Hindlimb muscle (tissue), 1 donor: ENCODE results near the gene S100P. TPM values are rescaled to one million over a fixed set of nuclear protein-coding genes. Genes with fewer than 3 reads are reported as not detected.
"Not testable (repeated sequence)": the region's sequence is repeated elsewhere in the genome, so short reads cannot be mapped to it uniquely, and the experiment has no call there.

Source experiments
- DNase-seq: peaks from one replicate; pipeline ENCODE4 v3.0.0-alpha.2; 2013
- polyA plus RNA-seq: library from polyadenylated mRNA; unstranded; fragments of 120-200 nt; gene quantifications from one replicate; pipeline ENCODE4 v1.2.1, GENCODE V29; 2013; ENCODE audit not compliant: insufficient read length

Gene S100P
- polyA plus RNA-seq, 1 donor, result 1.8 TPM

GRCh38 chr4:6725427-6725961, 31.8 kb downstream of the S100P start:
- DNase-seq, result not testable (repeated sequence)

DNA sequence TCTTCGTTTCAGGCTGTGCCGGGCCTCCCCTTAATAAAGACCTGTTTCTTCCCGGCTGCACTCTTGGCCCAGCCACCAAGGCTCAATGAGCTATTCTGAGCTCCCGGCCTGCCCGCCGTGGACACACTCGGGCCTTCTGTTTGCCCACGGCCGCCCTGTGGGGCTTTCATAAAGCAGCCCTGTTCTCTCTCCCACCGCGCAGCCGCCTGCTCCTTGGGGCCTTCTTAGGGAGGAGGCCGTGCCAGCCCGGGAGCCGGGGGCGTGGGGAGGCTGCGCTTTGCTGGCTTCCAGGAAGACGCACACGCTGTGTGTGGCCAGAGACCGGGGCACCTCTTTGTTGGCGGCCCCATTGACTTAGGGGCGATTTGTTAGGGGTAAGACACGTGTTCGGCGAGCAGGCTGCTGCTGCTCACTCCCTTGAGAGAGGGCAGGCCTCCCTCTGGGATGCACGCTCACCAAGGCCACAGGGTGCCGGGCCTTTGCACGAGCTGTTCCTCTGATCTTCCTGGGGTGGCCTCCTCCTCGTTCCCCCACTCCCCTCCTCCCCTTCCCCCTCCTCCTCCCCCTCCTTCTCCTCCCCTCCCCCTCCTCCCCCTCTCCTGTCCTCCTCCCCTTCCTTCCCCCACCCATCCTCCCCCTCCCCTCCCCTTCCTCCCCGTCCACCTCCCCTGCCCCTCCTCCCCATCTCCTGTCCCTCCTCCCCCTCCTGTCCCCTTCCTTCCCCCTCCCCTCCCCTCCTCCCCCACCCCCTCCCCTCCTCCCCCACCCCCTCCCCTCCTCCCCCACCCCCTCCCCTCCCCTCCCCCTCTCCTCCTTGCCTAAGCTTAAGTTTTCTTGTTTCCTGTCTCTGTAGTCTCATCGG, 33.6 kb downstream of the S100P start:
- no peak for DNase-seq

DNA sequence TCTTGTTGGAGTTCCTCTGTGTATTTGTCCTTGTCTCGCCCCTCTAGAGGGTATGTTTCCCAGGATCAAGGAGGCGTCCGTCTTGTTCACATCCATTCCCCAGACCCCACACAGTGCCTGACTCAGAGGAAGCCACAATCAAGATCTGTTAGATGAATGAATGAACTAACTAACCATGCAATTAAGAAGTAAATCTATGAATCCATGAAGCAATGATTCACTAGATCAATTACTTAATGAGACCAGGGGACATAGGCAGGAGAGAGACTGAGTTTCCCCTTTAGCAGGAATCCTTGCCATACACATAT, 34.2 kb downstream of the S100P start:
- no peak for DNase-seq

- DNase-seq, result no peak
Measured at GRCh38 chr4:6728320-6729029, 34.8 kb downstream of the S100P start.

GRCh38 chr4:6730603-6731317, 37.1 kb downstream of the S100P start:
- DNase-seq, result no peak

DNA sequence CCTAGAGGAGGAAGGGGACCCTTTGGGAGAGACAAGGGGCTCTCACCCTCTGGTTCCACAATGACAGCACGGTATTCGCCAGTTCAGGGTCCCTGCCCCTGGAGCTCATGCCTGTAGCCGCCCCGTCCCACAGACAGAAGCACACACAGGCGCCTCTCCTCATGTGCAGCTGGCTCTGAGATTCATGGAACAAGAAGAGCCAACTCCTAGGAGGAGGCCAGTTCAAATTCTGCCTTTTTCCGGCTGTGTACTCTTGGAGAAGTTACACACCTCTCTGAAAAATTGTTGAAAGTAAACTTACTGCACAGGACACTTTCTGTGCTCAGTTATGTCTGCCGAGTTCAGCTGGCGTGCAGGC, 37.6 kb downstream of the S100P start:
- no peak for DNase-seq

DNA sequence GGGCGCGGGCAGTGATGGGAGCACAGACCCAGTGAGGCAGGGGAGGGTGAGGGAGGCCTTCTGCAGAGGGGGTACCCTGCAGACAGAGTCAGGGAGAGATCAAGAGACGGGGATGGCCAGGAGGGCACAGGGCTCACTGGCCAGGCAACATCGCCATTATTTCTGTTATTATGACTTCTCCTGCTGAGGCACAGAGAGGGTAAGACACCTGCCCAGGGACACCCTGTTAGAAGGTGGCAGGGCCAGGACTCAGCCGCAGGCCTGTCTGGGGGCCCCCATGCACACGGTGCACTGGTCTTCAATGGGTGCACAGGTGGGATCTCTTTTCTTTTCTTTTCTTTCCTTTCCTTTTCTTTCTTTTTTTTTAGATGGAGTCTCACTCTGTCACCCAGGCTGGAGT, 38.1 kb downstream of the S100P start:
- DNase-seq, result no peak

- DNase-seq, result no peak
Measured at GRCh38 chr4:6732441-6733357, 39.0 kb downstream of the S100P start.

GRCh38 chr4:6733358-6734164, 39.9 kb downstream of the S100P start:
- no peak for DNase-seq

GRCh38 chr4:6734165-6734786, 40.6 kb downstream of the S100P start:
- no peak for DNase-seq

DNA sequence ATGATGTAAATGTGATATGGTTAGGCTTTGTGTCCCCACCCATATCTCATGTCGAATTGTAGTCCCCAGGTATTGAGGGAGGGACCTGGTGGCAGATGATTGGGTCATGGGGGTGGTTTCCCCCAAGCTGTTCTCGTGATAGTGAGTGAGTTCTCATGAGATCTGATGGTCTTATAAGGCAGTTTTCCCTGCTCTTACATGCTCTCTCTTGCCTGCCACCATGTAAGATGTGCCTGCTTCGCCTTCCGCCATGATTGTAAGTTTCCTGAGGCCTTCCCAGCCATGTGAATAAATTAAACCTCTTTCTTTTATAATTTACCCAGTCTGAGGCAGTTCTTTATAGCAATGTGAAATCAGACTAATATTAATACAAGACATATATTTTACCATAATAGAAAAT, 46.2 kb downstream of the S100P start:
- DNase-seq, result no peak

DNA sequence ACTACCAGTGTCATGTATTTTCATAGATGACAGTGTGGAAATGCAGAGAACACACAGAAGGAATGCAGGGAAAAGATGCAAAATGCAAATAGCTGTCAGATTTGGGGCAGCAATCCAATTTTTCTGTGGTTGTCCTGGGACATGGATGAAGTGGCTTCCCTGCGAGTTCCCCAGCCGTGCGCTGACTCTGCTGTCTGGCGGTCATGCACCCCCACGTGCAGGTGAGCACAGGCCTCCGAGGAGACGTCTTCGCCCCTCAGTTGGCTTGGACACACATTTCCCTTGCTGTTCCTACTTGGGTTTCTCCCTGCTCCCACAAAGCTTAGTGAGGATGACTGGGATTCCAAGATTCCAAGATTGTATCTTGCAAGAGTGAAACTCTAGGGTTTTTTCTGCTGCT, 46.7 kb downstream of the S100P start:
- no peak for DNase-seq

DNA sequence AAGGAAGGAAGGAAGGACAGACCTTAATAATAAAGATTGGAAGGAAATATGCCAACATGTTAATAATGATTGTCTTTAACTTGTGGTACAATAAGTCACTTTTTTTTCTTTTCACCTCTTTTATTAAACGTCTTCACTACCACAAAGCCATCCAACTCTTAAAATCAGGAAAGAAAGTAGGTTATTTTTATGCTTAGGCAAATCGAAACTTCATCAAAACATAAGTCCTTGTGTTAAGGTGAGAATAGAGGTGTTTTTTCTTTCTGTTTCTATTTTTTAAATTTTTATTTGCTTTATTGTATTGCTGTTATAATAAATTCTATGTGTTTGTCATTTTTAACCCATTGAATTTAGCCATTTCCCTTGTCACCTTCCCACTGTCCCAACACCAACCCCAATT, 48.8 kb downstream of the S100P start:
- no peak for DNase-seq

DNA sequence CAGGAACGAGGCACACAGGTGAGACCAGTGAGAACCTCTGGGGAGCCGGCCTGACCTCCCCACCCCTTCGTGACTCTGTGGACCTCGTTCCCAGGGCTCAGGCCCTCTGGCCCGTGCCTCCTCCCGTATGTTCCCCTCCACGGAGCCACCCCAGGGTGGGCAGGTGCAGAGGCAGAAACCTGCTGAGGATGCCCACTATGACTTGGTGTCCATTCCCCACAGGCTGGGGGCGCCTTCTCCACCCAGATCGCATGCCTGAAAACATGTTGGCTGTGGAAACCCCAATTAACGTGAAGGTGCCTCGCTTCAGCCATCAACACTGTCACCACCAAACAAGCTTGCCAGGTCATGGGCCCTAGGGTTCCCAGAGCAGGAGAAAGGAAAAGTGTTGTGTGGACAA, 49.3 kb downstream of the S100P start:
- DNase-seq, result no peak

Other genes starting within 250 kb of the S100P start
- gene PPP2R2C, start 221.3 kb upstream of the S100P start, polyA plus RNA-seq, result 0.45 TPM
- 8.9 TPM for gene MAN2B2, start 118.7 kb upstream of the S100P start, polyA plus RNA-seq
- gene MRFAP1, start 53.2 kb upstream of the S100P start, polyA plus RNA-seq, result 227 TPM
- 49.7 TPM for gene MRFAP1L1, start 16.0 kb downstream of the S100P start, polyA plus RNA-seq
- 8.5 TPM for gene BLOC1S4, start 22.3 kb downstream of the S100P start, polyA plus RNA-seq
- gene KIAA0232, start 88.8 kb downstream of the S100P start, polyA plus RNA-seq, result 17.2 TPM
- 46.0 TPM for gene TBC1D14, start 215.9 kb downstream of the S100P start, polyA plus RNA-seq